Measurements from ENCODE around the gene CGNL1.

DNA sequence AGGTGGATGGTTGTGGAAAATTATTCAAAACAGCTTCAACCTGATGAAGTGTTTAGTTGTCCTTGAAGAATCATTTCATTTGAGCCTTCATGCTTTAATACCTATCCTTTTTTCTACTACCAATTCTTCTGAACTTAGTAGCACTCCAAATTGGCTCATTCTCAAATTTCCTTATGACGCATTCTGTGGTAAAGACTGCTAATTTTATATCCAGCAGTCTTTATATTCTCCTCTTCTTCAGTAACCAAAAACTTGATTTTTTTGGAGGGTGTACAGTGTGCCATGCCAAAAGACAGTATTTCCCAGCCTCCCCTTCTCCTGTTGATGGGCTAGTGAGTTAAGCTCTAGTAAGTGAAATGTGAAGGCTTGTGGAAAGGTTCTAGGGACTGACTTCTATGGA, 25.2 kb downstream of the CGNL1 start:
- TF ChIP-seq POLR2A (IDR thresholded peaks at IDR 0.05), result no peak
- TF ChIP-seq, protein P1, sequence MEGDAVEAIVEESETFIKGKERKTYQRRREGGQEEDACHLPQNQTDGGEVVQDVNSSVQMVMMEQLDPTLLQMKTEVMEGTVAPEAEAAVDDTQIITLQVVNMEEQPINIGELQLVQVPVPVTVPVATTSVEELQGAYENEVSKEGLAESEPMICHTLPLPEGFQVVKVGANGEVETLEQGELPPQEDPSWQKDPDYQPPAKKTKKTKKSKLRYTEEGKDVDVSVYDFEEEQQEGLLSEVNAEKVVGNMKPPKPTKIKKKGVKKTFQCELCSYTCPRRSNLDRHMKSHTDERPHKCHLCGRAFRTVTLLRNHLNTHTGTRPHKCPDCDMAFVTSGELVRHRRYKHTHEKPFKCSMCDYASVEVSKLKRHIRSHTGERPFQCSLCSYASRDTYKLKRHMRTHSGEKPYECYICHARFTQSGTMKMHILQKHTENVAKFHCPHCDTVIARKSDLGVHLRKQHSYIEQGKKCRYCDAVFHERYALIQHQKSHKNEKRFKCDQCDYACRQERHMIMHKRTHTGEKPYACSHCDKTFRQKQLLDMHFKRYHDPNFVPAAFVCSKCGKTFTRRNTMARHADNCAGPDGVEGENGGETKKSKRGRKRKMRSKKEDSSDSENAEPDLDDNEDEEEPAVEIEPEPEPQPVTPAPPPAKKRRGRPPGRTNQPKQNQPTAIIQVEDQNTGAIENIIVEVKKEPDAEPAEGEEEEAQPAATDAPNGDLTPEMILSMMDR (IDR thresholded peaks at IDR 0.05), result no peak
